GM06990 (cell line): ENCODE results near the gene FRY.
A peak's percentile ranks its signal among the peaks of the same experiment; 100 is the strongest.

Source experiments
- DNase-seq: peaks from one replicate; pipeline ENCODE4 v3.0.0-alpha.2; 2011; ENCODE audit not compliant: insufficient read length; ENCODE audit errors: extremely low read depth
- H3K27me3 ChIP-seq: replicated peaks from 2 replicates; pipeline ENCODE4 v1.6.0; 2011; ENCODE audit warnings: low read length; ENCODE audit not compliant: control insufficient read depth, insufficient read depth
- H3K36me3 ChIP-seq: 2 replicates; pipeline ENCODE4 v1.5.1; 2011; ENCODE audit warnings: low read length; ENCODE audit not compliant: control insufficient read depth, insufficient read depth
- H3K4me3 ChIP-seq: replicated peaks from 2 replicates; pipeline ENCODE4 v1.5.1; 2011; ENCODE audit warnings: low read depth, mild to moderate bottlenecking, control low read depth, low read length
- TF ChIP-seq, protein P1 (sequence below): IDR thresholded peaks from 2 replicates; pipeline ENCODE4 v1.5.1; 2011; ENCODE audit warnings: low read length, control low read depth, mild to moderate bottlenecking, inconsistent platforms; ENCODE audit not compliant: insufficient read depth, poor library complexity, severe bottlenecking

Gene FRY

DNA sequence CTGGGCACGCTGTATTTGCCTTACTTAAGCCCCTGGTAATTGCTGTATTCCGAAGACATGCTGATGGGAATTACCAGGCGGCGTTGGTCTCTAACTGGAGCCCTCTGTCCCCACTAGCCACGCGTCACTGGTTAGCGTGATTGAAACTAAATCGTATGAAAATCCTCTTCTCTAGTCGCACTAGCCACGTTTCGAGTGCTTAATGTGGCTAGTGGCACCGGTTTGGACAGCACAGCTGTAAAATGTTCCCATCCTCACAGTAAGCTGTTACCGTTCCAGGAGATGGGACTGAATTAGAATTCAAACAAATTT lies 284.4 kb downstream of the FRY start:
- TF ChIP-seq, protein P1, sequence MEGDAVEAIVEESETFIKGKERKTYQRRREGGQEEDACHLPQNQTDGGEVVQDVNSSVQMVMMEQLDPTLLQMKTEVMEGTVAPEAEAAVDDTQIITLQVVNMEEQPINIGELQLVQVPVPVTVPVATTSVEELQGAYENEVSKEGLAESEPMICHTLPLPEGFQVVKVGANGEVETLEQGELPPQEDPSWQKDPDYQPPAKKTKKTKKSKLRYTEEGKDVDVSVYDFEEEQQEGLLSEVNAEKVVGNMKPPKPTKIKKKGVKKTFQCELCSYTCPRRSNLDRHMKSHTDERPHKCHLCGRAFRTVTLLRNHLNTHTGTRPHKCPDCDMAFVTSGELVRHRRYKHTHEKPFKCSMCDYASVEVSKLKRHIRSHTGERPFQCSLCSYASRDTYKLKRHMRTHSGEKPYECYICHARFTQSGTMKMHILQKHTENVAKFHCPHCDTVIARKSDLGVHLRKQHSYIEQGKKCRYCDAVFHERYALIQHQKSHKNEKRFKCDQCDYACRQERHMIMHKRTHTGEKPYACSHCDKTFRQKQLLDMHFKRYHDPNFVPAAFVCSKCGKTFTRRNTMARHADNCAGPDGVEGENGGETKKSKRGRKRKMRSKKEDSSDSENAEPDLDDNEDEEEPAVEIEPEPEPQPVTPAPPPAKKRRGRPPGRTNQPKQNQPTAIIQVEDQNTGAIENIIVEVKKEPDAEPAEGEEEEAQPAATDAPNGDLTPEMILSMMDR = no peak
- H3K4me3 ChIP-seq = peak overlapping the region; percentile 75
- no peaks in the 10 kb centered on the region; the same call in 1 of the 2 replicates for H3K36me3 ChIP-seq
- H3K27me3 ChIP-seq = no peaks in the 10 kb centered on the region
- no peak for DNase-seq

DNA sequence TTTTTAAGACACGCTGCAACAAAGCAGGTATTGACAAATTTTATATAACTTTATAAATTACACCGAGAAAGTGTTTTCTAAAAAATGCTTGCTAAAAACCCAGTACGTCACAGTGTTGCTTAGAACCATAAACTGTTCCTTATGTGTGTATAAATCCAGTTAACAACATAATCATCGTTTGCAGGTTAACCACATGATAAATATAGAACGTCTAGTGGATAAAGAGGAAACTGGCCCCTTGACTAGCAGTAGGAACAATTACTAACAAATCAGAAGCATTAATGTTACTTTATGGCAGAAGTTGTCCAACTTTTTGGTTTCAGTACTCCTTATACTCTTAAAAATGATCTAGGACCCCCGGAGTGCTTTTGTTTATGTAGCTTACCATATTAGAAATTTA lies 284.9 kb downstream of the FRY start:
- TF ChIP-seq, protein P1 = no peak
- no peaks in the 10 kb centered on the region; the same call in 1 of the 2 replicates for H3K36me3 ChIP-seq
- no peaks in the 10 kb centered on the region for H3K27me3 ChIP-seq
- peak overlapping the region; percentile 75 for H3K4me3 ChIP-seq
- no peak for DNase-seq

DNA sequence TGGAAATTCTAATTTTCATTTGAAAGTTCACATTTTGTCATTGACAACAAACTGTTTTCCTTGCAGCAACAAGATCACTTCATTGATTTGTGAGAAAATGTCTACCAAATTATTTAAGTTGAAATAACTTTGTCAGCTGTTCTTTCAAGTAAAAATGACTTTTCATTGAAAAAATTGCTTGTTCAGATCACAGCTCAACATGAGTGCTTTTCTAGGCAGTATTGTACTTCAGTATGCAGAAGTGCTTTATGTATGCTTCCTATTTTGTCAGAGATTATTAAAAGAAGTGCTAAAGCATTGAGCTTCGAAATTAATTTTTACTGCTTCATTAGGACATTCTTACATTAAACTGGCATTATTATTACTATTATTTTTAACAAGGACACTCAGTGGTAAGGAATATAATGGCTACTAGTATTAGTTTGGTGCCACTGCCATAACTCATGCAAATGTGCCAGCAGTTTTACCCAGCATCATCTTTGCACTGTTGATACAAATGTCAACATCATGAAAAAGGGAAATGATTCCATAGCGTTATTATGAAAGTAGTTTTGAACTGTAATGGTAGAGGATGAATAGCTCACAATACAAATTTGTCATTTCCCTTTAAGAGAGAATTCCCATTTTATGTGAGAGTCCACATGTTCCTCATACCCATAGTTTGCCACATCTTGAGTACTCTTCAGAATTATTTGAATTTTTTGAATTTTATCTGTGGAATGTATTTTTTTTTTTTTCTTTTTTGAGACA lies 286.3 kb downstream of the FRY start:
- no peak for DNase-seq
- no peaks in the 10 kb centered on the region; the same call in 1 of the 2 replicates for H3K36me3 ChIP-seq
- no peak overlapping the region for H3K4me3 ChIP-seq
- no peaks in the 10 kb centered on the region for H3K27me3 ChIP-seq
- TF ChIP-seq, protein P1 = no peak

DNA sequence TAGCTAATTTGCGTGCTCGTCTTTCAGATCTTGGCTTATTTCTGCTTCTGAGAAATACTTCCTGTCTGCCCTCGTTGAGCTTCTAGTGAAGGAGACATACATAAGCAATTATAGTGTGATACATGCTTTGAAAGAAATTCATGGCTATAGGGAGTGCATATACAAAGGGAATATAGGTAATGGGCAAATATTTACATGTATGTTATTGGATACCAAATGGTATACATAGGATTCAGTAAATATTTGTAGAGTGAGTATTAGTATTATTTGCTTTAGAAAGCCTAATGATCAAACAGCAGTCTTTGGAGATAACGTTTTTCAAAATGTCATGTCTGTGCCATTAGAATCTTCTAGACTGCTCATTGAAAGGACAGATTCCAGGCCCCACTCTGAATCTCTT lies 289.0 kb downstream of the FRY start:
- DNase-seq = no peak
- Histone ChIP-seq H3K36me3 (no peaks in the 10 kb centered on the region; the same call in 1 of the 2 replicates), H3K4me3 (no peak overlapping the region), H3K27me3 (no peaks in the 10 kb centered on the region)
- TF ChIP-seq, protein P1 = no peak

DNA sequence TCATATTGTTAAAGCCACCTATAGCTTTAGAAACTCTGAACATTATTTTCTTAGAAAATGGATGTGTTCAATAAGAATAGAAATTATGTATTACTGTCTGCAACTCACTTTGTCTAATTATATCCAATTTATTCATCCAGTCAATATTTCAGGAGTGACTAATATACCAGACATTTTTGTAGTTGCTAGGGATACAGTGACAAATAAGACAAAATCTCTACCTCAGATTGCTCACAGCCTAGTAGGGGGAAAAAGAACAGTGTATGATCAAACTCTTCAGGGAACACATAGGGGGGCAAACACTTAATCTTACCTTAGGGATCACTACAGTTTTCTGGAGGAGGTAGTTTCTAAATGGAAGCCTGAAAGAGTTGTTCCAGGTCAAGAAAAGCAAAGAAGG lies 292.3 kb downstream of the FRY start:
- TF ChIP-seq, protein P1 = no peak
- no peak for DNase-seq
- no peaks in the 10 kb centered on the region for H3K27me3 ChIP-seq
- H3K4me3 ChIP-seq = no peak overlapping the region
- H3K36me3 ChIP-seq = no peaks in the 10 kb centered on the region; the same call in 1 of the 2 replicates
